GM19397 (cell line): ENCODE data around the gene GBF1.
"Not testable (repeated sequence)": the region's sequence is repeated elsewhere in the genome, so short reads cannot be mapped to it uniquely, and the experiment has no call there.

Source experiments
- ATAC-seq: cut with Tn5 transposase; IDR thresholded peaks from one replicate; pipeline ENCODE4 v1.9.1; 2021; ENCODE audit warnings: mild to moderate bottlenecking, moderate library complexity; ENCODE audit not compliant: unreplicated experiment

GBF1 gene

DNA sequence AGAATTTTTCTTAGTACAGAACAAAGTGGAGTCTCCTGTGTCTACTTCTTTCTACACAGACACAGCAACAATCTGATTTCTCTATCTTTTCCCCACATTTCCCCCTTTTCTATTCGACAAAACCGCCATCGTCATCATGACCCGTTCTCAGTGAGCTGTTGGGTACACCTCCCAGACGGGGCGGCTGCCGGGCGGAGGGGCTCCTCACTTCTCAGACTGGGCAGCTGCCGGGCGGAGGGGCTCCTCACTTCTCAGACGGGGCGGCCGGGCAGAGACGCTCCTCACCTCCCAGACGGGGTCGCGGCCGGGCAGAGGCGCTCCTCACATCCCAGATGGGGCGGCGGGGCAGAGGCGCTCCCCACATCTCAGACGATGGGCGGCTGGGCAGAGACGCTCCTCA lies 56.0 kb downstream of the GBF1 start:
- not testable (repeated sequence) for ATAC-seq

DNA sequence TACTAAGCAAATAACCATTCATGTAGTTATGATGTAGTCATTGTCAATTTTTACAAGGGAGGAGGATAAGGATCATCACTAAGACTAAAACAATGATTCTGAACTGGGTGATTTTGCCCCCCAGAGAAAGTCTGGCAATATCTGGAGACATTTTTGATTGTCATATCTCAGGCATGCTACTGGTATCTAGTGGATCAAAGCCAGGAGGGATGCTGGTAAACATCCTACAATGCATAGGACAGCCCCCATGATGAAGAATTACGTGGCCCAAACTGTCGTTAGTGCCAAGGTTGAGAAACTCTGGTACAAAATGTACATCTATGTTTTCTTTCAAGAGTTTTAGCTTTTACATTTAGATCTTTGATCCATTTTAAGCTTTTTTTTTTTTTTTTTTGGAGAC lies 57.3 kb downstream of the GBF1 start:
- ATAC-seq = no peak

DNA sequence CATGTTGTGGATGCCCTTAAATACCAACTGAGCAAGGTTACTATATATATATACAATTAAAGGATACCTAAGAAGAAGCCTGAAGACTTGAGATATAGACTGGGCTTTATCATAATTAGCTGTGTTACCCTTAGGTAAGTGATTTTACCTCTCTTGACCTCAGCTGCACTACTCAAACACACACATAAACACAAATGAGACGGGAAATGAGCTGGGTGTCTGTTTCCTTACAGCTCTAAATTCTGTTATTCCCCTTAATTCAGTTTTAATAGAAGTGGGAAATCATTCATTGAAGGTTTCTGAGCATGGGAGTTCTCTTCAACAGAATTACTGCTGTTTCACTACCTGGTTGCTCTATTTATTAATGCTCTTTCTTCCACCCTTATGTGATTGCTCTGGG lies 60.7 kb downstream of the GBF1 start:
- ATAC-seq = no peak

DNA sequence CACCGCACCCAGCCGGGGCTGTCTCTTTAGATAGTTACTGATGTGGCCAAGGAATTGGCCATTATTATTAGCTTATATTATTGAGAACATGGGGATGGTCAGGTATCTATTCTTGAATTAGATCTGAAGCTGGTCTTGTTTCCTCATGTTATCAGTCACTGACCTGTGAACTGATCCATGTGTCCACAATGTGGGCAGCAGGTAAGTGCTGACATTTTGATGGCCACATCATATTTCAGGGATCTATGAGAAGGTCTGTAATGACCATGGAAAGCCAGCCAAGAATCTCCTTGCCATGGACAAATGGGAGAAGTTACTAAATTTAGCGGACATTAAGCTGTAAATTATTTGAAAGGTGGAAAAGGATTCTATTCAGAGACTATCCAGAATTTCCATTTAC lies 61.4 kb downstream of the GBF1 start:
- ATAC-seq = no peak

DNA sequence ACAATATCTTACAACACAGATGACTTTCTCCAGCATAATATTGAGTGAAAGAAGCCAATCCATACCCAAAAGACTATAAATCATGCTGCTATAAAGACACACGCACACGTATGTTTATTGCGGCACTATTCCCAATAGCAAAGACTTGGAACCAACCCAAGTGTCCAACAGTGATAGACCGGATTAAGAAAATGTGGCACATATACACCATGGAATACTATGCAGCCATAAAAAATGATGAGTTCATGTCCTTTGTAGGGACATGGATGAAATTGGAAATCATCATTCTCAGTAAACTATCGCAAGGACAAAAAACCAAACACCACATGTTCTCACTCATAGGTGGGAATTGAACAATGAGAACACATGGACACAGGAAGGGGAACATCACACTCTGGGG lies 63.0 kb downstream of the GBF1 start:
- not testable (repeated sequence) for ATAC-seq

DNA sequence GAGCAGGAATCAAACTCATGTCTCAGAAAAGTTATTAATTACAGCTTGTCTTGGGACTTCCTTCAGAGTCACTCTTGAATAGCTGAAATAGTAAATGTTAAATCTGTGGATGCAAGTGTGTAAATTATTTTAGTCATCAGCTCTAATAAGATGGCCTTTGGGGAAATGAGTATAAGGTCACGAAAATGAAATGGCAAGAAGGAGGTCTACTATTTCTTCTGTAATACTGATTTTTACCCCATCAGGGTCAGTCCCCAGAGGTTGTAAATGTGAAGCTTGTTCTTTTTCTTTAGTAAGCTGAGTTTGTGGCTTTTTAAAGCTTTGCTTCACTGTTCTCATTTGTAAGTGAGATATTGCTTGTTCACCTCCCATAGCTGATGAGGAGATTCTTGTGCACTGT lies 63.9 kb downstream of the GBF1 start:
- no peak for ATAC-seq

DNA sequence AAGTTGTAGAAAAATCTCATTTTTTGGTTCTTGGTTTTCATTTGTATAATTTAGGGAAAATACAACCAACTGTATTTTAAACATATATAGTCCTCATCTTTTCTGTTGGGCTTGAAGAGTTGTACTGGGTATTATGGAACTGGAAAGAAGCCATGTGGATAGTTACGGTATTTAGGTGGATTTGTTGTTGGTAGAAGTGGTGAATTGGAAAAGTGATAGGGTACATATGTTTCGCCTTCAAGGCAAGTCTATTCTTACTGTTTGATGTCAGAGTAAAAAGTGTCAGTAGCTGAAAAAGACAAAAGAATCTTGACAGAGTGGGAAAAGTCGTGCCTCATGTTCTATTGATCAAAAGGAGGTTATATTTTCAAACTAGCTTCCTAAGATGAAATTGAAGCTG lies 64.6 kb downstream of the GBF1 start:
- ATAC-seq = no peak

DNA sequence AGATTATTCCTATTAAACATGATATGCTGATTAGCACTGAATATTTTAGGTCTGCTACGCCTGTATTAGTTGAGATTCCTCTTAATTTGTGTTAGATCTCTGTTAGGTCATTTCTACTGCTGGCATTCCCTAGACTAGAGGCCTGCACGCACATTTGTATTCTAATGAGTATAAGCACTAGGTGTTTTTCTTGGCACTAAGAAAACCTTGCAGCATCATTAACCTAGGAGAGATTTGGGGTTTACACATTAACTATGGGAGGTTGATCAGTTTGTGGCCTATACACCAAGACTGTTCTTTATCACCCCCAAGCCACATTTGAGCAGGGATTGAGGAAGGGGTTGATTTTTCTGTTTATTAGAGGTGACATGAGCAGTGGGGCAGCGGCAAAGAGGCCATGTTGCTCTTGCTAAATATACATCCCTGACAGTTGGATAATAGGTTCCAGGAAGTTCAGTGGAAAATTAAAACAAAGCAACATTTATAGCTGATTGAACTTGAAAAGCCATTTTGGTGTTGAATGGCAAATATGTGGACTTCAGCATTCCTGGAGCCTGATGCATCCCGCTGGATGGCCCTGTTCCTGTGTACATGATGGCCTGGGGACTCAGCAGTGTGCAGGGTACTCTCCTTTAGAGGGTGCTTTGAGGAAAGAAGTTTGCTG lies 65.2 kb downstream of the GBF1 start:
- ATAC-seq = no peak

DNA sequence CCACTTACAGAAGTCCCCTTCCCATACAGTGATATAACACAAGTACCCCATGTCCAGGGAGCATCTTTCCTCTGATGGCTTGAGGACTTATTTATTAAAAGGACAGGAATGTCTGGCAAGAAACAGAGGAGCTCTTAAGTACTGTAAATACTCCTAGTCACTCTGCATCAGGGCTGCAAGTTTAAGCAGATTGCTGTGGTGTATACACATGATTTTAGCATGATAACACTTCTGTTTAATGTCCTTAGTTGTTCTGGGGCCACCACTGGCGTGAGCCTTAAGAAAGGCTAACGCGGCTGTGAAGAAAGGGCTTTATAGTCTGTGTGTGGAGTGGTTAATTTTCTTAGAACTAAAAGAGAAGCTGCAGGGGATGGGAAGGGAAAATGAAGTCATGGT lies 65.7 kb downstream of the GBF1 start:
- ATAC-seq = no peak

DNA sequence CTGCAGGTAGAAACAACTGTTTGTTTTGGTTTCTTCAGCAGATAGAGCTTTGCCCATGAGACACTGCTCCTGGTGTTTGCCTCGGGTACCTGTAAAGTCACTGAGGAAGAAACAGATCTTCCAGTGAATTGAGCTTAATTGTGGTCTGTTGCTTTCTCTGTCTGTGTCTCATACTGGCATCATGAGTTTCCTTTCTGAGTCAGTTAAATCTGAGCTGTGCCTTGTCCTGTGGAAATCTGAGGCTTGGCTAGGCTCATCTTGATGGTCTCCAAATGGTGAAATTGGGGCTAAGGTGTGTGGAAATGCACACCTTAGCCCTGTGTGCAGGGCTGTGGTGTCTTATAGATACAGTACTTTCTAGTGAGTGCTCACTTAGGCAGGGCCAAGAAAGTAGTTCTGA lies 67.4 kb downstream of the GBF1 start:
- no peak for ATAC-seq

DNA sequence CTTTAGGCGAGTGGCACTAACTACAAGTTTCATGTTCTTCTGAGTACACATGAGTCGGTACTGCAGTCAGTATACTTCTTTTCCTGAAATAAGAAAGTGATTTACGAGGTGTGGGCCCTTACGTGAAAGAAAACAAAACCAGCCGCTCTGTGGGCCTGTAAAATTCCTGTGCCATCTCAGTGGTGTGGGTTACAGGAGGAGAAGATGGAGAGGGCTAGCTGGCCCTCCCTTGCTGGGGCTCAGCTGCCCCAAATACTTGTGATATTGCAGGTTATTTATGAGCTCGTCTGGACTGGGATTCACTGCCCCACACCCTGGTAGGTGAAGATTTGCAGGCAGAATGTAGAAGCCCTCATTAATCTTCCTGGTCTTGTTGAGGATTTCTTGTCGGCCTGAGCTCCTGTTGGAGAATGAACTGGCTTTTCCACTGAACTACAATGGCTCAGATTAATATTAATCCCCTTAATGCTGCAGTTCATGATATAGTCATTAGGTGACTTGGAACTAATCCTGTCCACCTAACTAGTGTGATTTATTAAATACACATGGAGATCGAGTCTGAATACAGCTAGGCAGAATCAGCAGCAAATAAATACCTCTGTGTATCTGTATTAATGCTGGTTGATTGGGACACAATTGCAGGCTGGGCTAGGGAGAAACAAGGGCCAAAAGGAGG lies 68.0 kb downstream of the GBF1 start:
- no peak for ATAC-seq

DNA sequence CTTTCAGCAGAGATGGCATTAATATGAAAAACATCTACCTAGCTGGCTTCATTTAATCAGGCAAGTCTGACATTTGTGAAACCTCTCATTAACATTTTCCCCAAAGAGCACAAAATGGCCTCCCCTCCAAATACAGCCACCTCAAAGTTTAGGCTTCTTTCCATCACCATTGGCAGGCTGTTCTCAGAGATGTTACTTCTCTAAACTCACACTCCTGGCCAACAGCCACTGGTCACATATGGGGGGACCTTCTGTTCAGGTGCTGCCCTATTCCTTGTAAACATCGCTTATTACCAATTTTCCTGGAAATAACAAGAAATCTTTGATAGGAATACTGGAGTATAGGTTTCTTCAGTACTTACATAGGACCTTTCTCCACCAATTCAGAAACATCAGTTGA lies 69.5 kb downstream of the GBF1 start:
- ATAC-seq = no peak

DNA sequence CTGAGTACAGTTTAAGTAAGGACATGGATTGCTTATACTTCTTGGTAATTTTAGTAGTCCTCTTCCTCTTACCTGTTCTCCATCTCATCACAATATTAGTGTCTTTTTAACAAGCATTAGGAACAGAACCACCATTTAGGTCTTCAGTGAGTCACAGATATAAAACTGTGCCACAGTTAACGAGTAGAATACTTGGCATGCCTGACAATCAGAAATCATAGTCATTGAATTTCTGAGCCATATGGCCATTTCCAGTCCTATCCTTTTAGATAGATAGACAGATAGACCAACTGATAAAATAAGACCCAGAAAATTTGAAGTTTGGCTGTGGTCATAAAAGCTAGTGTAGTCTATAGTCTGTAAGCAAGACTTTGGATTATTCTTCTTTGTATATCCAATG lies 71.1 kb downstream of the GBF1 start:
- no peak for ATAC-seq

DNA sequence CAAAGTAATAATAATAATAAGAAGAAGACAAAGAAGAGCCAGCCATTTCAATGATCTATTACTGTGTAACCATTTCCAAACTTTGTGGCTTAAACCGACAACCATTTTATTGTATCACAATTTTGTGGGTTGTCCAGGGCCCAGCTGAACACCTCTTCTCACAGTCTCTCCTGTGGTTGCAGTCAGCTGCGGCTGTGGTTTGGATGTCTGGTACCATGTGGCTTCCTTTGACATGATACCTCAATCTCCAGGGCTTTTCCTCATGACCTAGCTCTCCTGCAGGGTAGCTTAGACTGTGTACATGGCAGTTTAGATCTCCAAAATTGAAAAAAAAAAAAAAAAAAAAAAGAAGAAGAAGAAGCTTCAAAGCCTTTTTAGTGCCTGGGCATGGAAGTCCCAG lies 77.6 kb downstream of the GBF1 start:
- ATAC-seq = no peak

DNA sequence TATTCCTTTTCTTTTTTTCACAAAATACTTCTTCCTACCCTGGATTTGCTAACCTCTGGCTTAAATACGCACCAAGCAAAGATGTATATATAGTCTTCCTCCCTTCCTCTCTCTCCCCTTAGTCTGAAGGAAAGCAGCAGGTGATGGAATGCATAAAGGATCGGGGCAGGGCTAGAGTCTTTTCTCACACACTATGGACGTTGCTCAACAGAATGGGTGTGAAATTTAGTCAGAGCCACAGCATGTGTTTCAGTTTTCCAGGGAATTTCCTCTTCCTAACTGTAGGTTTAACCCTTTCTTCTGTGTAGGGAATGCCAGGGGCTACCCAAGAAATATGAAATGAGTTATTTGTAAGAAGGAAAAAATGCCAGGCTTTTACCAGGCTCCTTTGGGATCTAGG lies 78.7 kb downstream of the GBF1 start:
- no peak for ATAC-seq

DNA sequence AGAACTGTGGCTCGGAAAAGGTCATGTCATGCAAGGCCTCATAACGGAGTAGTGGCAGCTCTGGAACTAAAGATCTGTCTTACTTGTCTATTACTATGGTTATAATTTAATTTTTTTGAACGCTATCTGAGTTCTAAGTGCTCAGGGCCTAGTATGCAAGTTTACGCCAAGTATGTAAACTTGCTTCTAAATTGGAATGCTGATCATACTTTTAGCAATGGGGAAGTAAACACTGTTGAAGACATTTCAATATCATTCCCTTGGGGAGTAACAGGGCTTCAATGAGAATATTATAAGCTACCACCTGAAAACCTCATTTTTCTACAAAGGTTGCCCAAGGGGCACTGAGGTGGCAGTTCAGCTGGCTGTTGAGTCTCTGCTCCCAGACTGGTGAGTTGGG lies 80.7 kb downstream of the GBF1 start:
- ATAC-seq = no peak

DNA sequence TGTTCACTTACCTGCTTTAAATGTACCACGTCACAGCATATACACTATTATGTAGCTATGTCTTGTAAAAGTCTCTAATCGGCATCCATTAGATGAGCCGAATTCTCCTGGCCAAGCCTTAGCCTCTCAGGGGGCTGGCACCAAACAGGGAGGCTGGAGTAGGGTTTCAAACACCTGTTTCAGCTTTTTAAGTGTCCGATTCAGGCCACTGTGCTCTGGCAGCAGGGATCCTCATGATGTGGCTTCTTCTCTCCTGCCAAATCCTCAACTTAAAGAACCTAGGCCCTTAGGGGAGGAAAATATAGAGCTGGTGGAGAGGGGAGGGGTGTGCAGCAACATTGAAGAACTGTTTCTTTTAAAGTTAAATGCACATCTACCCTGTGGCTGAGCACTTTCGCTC lies 81.7 kb downstream of the GBF1 start:
- ATAC-seq = no peak

DNA sequence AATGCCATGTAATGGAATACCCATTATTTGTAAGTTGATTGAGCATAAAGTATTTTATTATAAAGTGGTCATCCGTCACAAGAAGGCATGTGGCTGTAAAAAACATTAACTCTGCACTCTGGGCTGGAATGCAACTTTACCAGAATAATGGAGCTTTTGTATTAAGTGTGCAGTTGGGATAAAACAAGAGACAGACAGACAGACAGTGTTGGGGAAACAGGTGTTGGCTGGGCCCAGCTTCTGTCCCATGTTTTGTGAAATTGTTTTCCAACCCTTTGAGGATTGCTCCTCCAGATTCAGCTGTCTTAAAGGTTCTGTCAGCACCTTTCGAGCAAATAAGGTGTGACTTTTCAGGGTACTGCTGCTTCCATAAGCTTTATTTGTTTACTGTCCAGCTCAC lies 82.3 kb downstream of the GBF1 start:
- no peak for ATAC-seq

DNA sequence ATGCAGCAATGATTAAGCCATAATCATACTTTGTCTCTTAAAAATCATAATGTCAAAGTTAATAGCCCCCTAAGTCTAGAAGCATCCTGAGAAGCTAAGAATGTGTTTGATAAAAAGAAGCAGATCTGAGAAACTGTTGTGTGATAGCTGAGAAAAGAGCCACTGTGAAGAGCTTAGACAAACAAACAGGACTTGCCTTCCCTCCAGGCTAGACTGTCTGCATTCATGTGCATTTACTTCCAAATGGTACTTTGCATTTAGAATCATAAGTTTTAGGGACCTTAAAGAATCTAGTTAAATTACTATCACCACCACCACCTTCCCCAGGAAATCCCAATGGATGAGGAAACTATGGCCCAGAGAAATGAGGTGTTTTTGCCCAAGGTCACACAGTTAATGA lies 87.4 kb downstream of the GBF1 start:
- ATAC-seq = no peak

DNA sequence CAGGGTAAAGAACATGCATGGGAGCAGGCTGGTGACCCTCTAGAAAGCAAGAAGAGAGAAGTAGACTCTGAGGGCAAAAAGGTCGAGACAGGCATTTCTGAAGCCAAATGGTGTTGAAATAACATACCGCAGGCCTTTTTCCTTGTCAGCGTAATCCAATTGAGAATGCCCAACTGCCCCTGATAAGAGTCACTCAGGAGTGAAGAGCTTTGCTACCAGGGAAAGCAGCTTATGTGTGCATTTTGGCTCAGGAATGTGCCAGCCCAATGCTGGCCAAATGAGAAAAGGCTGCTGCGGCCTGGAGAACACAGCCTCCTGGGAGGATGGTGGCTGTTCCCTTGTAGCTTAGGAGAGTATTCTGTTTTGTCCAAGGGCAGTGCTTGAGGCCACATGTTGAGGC lies 88.8 kb downstream of the GBF1 start:
- no peak for ATAC-seq

DNA sequence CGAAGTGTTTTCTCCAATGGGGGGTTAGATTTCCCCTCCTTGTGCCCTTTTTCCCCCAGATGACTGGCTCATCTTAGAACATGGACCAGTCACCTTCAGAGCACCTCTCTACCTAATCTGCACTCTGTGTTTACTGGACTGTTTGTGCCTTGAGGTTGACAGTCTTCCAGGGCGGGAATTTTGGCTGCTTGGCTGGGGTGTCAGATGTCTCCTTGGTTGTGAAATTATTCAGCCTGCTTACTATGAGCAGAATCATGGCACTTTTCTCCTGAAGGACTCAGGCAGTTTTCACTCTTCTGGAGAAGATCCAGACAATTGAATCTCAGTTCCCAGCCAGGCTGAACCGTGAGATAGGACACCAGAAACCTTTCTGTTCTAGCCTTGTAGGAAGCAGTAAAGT lies 89.9 kb downstream of the GBF1 start:
- no peak for ATAC-seq

DNA sequence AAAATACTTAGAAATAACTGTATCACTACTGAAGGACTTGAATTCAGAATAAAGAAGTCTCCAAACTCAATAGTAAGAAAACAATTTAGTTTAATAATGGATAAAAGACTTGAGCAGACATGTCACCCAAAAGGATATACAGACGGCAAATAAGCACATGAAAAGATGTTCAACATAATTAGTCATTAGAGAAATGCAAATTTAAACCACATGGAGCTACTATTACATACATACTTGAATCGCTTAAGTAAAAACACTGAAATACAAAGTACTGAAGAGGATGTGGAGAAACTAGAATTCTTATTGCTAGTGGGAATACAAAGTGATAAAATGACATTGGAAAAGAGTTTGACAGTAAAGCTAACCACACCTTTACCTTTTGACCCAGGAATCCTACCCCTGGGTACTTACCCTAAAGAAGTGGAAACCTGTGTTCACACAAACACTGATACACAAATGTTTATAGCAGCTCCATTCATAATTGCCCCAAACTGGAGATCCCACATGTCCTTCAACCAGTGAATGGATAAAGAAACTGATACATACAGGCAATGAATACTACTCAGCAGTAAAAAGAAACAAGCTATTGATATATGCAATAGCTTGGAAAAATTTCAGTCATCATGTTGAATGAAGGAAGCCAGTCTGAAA lies 95.8 kb downstream of the GBF1 start:
- ATAC-seq = no peak

DNA sequence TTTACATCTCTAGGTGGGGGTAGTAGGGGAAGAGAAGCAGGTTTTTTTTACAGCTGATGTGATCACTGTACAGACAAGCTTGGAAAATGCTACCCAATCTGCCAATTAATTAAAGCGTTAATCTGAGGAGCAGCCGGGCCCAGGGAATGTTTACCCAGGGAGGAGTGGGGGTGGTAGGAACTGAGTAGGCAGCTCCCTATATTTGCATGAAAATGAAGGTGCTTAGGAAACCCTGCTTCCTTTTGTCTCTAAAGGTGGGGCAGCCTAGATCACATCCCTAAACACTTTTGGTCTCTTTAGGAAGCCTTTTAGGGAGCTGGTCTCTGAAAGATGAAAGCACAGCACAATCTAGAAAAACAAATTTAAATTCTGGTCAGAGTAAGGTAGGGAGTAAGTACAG lies 97.1 kb downstream of the GBF1 start:
- no peak for ATAC-seq
